HCT116 (cell line): ENCODE results near the gene FAM83E. TPM values are rescaled to one million over a fixed set of nuclear protein-coding genes. Genes with fewer than 3 reads are reported as not detected.

Source experiments
- ATAC-seq: fragments of 200-7000 bp; cut with Tn5 transposase; 2 replicates; pipeline ENCODE4 v1.9.1; 2020; ENCODE audit warnings: mild to moderate bottlenecking, moderate library complexity
- BruUV-seq: library from RNA; stranded (reverse); fragments of 400-500 nt; replicated peaks from 2 replicates; lab custom pipeline; 2021; lab: Mats Ljungman, UMichigan
- CTCF ChIA-PET: fragments of 300-600 bp; sonication (Branson Sonifier 250); formaldehyde crosslinking; loops from one replicate; lab custom pipeline; 2021; ENCODE audit warnings: antibody characterized with exemption; lab: Charles Lee
- POLR2A ChIA-PET: fragments of 300-600, 350-600 bp; sonication (Branson Sonifier 250); formaldehyde crosslinking; loops from one replicate; lab custom pipeline; 2021; ENCODE audit warnings: antibody characterized with exemption; lab: Charles Lee
- RAD21 ChIA-PET, 2 experiments: fragments of 300-600 bp; sonication (Branson Sonifier 250); formaldehyde crosslinking; loops; one replicate each; lab custom pipeline; 2023; ENCODE audit warnings: low total read pairs in 2 of 2; ENCODE audit not compliant: uncharacterized antibody in 2 of 2, unreplicated experiment in 2 of 2, low non-redundant PET in 1 of 2; lab: Charles Lee
- DNase-seq: peaks from one replicate; pipeline ENCODE4 v3.0.0-alpha.2; 2010; ENCODE audit warnings: low read depth, low spot score
- H2AFZ ChIP-seq: fragments of 200-600 bp; shearing (Covaris generic), sonication (generic); 2 replicates; pipeline ENCODE4 v1.6.1; 2017; ENCODE audit warnings: low read depth, mixed run types, mixed read lengths, antibody characterized with exemption, low read length; ENCODE audit not compliant: poor library complexity, severe bottlenecking
- H3K27ac ChIP-seq: 2 replicates; pipeline ENCODE4 v1.5.1; 2012; ENCODE audit warnings: low read depth, low read length
- H3K27me3 ChIP-seq: fragments of 200-600 bp; sonication (generic); 2 replicates; pipeline ENCODE4 v1.6.1; 2016; ENCODE audit warnings: mixed run types, low read length, mixed read lengths; ENCODE audit not compliant: insufficient read depth
- H3K36me3 ChIP-seq, 2 experiments: fragments of 200-500 bp in 1 of 2; fragments of 200-600 bp in 1 of 2; sonication (Bioruptor generic) in 1 of 2; sonication (generic) in 1 of 2; 2 replicates each; pipeline versions ENCODE4 v1.5.1 to v1.6.1; 2014 to 2016; ENCODE audit warnings: low read length in 2 of 2, inconsistent platforms in 1 of 2, mixed read lengths in 1 of 2, mixed run types in 1 of 2; ENCODE audit not compliant: insufficient read depth in 2 of 2, control insufficient read depth in 1 of 2
- H3K4me1 ChIP-seq, 2 experiments: fragments of 200-600 bp in 1 of 2; sonication (generic) in 1 of 2; 2 replicates each; pipeline versions ENCODE4 v1.5.1 to v1.6.1; 2012 to 2017; ENCODE audit warnings: low read length in 2 of 2, inconsistent platforms in 1 of 2, mild to moderate bottlenecking in 1 of 2, mixed read lengths in 1 of 2, mixed run types in 1 of 2, moderate library complexity in 1 of 2; ENCODE audit not compliant: insufficient read depth in 2 of 2, control insufficient read depth in 1 of 2
- H3K4me2 ChIP-seq: fragments of 200-600 bp; sonication (generic); 2 replicates; pipeline ENCODE4 v1.6.1; 2017; ENCODE audit warnings: mixed run types, low read length, mixed read lengths
- H3K4me3 ChIP-seq, 2 experiments: fragments of 200-600 bp in 1 of 2; sonication (generic) in 1 of 2; replicated peaks in 1 of 2; 2 replicates each; pipeline ENCODE4 v1.5.1; 2011 to 2016; ENCODE audit warnings: low read length in 2 of 2, control low read depth in 1 of 2, low read depth in 1 of 2, mild to moderate bottlenecking in 1 of 2, mixed read lengths in 1 of 2, mixed run types in 1 of 2
- H3K79me2 ChIP-seq: fragments of 200-600 bp; sonication (generic); 2 replicates; pipeline ENCODE4 v1.6.1; 2017; ENCODE audit warnings: mild to moderate bottlenecking, mixed run types, low read length, moderate library complexity, mixed read lengths; ENCODE audit not compliant: insufficient read depth
- H3K9ac ChIP-seq: fragments of 200-600 bp; sonication (generic); 2 replicates; pipeline ENCODE4 v1.6.1; 2016; ENCODE audit warnings: low read length, mixed read lengths
- H3K9me2 ChIP-seq: fragments of 200-600 bp; sonication (generic), shearing (Covaris generic); 2 replicates; pipeline ENCODE4 v1.6.1; 2017; ENCODE audit warnings: mixed run types, mild to moderate bottlenecking, moderate library complexity; ENCODE audit not compliant: insufficient read depth
- H3K9me3 ChIP-seq, 2 experiments: fragments of 200-500 bp in 1 of 2; fragments of 200-600 bp in 1 of 2; sonication (Bioruptor generic) in 1 of 2; sonication (generic) in 1 of 2; 2 replicates each; pipeline ENCODE4 v1.6.1; 2014 to 2017; ENCODE audit warnings: low read length in 2 of 2, mixed read lengths in 2 of 2, inconsistent platforms in 1 of 2, low read depth in 1 of 2, mild to moderate bottlenecking in 1 of 2, mixed run types in 1 of 2, moderate library complexity in 1 of 2; ENCODE audit not compliant: control insufficient read depth in 1 of 2, insufficient read depth in 1 of 2
- H4K20me1 ChIP-seq: fragments of 200-600 bp; sonication (generic), shearing (Covaris generic); 2 replicates; pipeline ENCODE4 v1.6.1; 2017; ENCODE audit warnings: mixed run types, mild to moderate bottlenecking, moderate library complexity; ENCODE audit not compliant: insufficient read depth
- CBX3 ChIP-seq: IDR thresholded peaks from 2 replicates; pipeline ENCODE4 v1.6.1; 2012; ENCODE audit warnings: low read depth
- CEBPB ChIP-seq: IDR thresholded peaks from 2 replicates; pipeline ENCODE4 v1.6.1; 2012; ENCODE audit warnings: low read depth
- EGR1 ChIP-seq: IDR thresholded peaks from 2 replicates; pipeline ENCODE4 v1.6.1; 2012; ENCODE audit warnings: low read depth
- ELF1 ChIP-seq: IDR thresholded peaks from 2 replicates; pipeline ENCODE4 v1.6.1; 2012; ENCODE audit warnings: low read depth, borderline replicate concordance
- POLR2A ChIP-seq: IDR thresholded peaks from 2 replicates; pipeline ENCODE4 v1.7.0; 2011; ENCODE audit warnings: borderline replicate concordance; ENCODE audit not compliant: insufficient read depth, insufficient read length; ENCODE audit errors: extremely low read depth
- POLR2AphosphoS5 ChIP-seq: IDR thresholded peaks from 2 replicates; pipeline ENCODE4 v1.6.1; 2011; ENCODE audit warnings: mild to moderate bottlenecking, low read depth, low read length, moderate library complexity
- SIN3A ChIP-seq: IDR thresholded peaks from 2 replicates; pipeline ENCODE4 v1.6.1; 2012; ENCODE audit warnings: low read depth
- SP1 ChIP-seq: IDR thresholded peaks from 2 replicates; pipeline ENCODE4 v1.6.1; 2012; ENCODE audit warnings: low read depth
- SRF ChIP-seq: IDR thresholded peaks from 2 replicates; pipeline ENCODE4 v1.6.1; 2012; ENCODE audit warnings: low read depth
- YY1 ChIP-seq: IDR thresholded peaks from 2 replicates; pipeline ENCODE4 v1.6.1; 2011; ENCODE audit warnings: low read length, low read depth, moderate library complexity, mild to moderate bottlenecking; ENCODE audit not compliant: insufficient replicate concordance; ENCODE audit errors: extremely low read depth
- ZFX ChIP-seq: fragments of 450-650 bp; IDR thresholded peaks from 2 replicates; pipeline ENCODE4 v1.6.1; 2017
- ZNF274 ChIP-seq: fragments of 200-500 bp; sonication (Bioruptor generic); IDR thresholded peaks from 2 replicates; pipeline ENCODE4 v1.6.1; 2014; ENCODE audit warnings: mild to moderate bottlenecking, low read depth, low read length, inconsistent platforms
- intact Hi-C: fragments of 100-400 bp; cut with micrococcal nuclease; formaldehyde crosslinking; loops from 2 replicates; pipeline ENCODE4 v1.10.0; 2022
- total RNA-seq: library from RNA; stranded (reverse); gene quantifications from one replicate; pipeline ENCODE4 v1.2.1, GENCODE V29; 2021; ENCODE audit not compliant: unreplicated experiment
- TF ChIP-seq, protein P1 (sequence below): IDR thresholded peaks from 2 replicates; pipeline ENCODE4 v1.6.1; 2011; ENCODE audit warnings: mild to moderate bottlenecking, low read length, moderate library complexity; ENCODE audit not compliant: insufficient replicate concordance; ENCODE audit errors: extremely low read depth
- TF ChIP-seq, protein P2 (sequence below): IDR thresholded peaks from 2 replicates; pipeline ENCODE4 v1.6.1; 2012

FAM83E gene
- total RNA-seq, 1 experiment from 2014 or later: 6.8 TPM

DNA sequence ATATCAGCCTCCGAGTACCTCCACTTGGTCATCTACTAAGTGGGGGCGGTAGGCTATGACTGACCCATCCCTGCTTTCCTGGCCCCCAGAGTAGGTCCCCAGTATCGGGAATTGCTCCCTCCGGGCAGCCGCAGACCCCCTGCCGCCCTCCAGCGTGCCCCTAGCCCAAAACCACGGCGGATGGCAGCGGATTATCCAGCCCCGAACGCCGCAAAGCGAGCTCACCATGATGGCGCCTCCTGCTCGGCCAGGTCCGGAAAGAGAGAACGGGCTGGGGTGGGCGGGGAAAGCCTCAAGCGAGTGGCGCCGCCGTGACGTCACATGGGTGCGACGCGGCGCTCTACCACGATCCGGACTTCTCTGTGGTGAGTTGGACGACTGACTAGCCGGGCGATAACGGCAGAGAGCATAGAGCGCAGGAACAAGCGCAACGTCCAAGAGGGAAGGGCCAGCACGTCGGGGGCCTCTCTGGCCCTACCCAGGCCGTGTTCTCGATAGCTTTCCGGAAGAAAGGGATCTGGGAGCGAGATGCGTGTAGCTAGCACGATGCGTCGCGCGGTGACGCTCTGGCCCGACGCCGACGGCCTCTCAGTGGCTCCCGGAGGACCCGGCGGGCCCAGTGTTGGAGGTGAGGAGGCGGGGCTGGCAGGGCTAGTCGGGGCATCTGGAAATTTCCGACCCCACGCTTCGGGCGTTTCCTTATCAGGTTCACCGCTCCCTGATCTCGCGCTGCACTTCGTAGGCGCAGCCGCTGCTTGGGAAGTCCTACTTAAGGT, 4.2 kb upstream of the FAM83E start, which contains the start of the genes RPL18 and SPHK2:
TSS of gene RPL18 (minus strand) at position 263 of the 776 bp plus-strand sequence. CDS start at position 228, 35 bp downstream.
TSS of gene SPHK2 (plus strand) at position 591 of the 776 bp plus-strand sequence. CDS start 1,009 bp downstream, outside the sequence.
- Histone ChIP-seq H3K79me2 (peaks cover 55% of the 10 kb centered on the region), H3K4me2 (peak within 1 kb of the TSS; percentile 87), H3K27ac (peak within 1 kb of the TSS; percentile 86), H3K9ac (peak within 1 kb of the TSS; percentile 99), H3K4me1 (peaks cover 38 to 56% of the 10 kb centered on the region in 2 experiments), H3K36me3 (peaks cover 20 to 37% of the 10 kb centered on the region in 2 experiments), H3K9me2 (no peaks in the 10 kb centered on the region), H3K27me3 (no peaks in the 10 kb centered on the region), H3K4me3 (peak within 1 kb of the TSS; percentile 56 to 93), H4K20me1 (peaks cover 34% of the 10 kb centered on the region; the same call in 1 of the 2 replicates), H2AFZ (no peak within 1 kb of the TSS), H3K9me3 (no peaks in the 10 kb centered on the region)
- DNase-seq (peak; percentile 99), ATAC-seq (peak; percentile 78)
- CTCF ChIA-PET: interaction anchor here (0.6 to 1.3 kb wide), 10 partner anchors 9 to 1429 kb away, joined by 3 to 9 read pairs (median 4); partner anchors contain the start of gene CA11
- intact Hi-C loops: no loop called here
- POLR2A ChIA-PET: interaction anchor here (0.6 to 2.4 kb wide), 34 partner anchors 9 to 374 kb away, joined by 3 to 31 read pairs (median 5); partner anchors contain the start of genes CA11, DBP, GYS1 and KDELR1
- BruUV-seq: no TSS peak
- RAD21 ChIA-PET: interaction anchor here in 1 of 2 experiments (0.7 to 1.0 kb wide), 3 partner anchors 11 to 117 kb away, joined by 3 read pairs; no protein-coding TSS in a partner anchor
- TF ChIP-seq POLR2A (peak; percentile 86), EGR1 (peak; percentile 42; the same call in 1 of the 2 replicates), SRF (peak; percentile 97), POLR2AphosphoS5 (peak; percentile 97), CBX3 (peak; percentile 95), ZNF274 (no peak), SIN3A (peak; percentile 69), YY1 (peak; percentile 74), CEBPB (no peak), SP1 (peak; percentile 83), ZFX (no peak), ELF1 (peak; percentile 97; the same call in 1 of the 2 replicates)
- TF ChIP-seq, protein P1, sequence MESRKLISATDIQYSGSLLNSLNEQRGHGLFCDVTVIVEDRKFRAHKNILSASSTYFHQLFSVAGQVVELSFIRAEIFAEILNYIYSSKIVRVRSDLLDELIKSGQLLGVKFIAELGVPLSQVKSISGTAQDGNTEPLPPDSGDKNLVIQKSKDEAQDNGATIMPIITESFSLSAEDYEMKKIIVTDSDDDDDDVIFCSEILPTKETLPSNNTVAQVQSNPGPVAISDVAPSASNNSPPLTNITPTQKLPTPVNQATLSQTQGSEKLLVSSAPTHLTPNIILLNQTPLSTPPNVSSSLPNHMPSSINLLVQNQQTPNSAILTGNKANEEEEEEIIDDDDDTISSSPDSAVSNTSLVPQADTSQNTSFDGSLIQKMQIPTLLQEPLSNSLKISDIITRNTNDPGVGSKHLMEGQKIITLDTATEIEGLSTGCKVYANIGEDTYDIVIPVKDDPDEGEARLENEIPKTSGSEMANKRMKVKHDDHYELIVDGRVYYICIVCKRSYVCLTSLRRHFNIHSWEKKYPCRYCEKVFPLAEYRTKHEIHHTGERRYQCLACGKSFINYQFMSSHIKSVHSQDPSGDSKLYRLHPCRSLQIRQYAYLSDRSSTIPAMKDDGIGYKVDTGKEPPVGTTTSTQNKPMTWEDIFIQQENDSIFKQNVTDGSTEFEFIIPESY: peak; percentile 77
- TF ChIP-seq, protein P2, sequence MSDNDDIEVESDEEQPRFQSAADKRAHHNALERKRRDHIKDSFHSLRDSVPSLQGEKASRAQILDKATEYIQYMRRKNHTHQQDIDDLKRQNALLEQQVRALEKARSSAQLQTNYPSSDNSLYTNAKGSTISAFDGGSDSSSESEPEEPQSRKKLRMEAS: peak; percentile 95
